ENCODE results near the gene DNAJC17. TPM values are rescaled to one million over a fixed set of nuclear protein-coding genes. Genes with fewer than 3 reads are reported as not detected.

The DNAJC17 gene
- total and polyA plus RNA-seq, 2 of the 13 experiments (the other 11 are each of a cell fraction or from before 2014, with no cell fraction given) = 22.2 to 26.5 TPM

DNA sequence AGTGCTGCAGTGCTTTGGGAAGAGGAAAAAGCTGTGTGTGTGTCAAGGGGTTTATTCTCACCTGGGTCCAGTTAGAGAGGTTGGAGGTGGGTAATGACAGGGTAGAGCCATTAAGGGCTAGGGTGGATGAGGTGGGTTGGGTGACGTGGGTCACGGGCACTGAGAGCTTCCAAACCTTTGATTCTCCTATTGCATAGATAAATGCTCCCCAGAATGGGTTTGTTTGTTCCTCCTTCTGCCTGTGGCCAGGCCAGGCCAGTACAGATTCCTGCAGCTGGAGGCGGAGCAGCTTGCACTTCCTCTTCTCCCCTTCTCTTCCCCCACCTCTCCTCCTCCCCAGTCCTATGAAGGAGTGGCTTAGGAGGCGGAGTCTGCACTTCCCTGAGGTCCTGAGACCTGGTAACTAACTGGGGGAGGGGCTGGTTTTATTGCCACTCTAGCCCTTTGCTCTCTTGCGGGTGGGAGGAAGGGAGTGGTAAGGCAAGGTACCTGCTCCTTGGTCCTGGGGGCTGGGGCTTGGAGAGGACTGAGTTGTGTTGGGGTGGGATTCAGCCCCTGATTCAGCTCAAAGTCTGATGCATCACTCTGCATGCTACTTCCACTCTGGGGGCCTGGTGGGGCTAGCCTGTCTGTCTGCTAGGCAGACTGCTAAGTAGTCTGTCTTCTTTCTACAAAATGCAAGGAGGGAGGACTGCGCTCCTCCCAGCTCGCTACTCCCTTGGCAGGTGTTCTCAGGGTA lies 40.1 kb upstream of the DNAJC17 start (continued):
- TF ChIP-seq ZNF580 (CRISPR knock-in tag; IDR thresholded peaks at IDR 0.05; ENCODE audit: borderline replicate concordance, low read depth) (no peak), ZNF720 (CRISPR knock-in tag; IDR thresholded peaks at IDR 0.05) (no peak), REST (IDR thresholded peaks at IDR 0.05; ENCODE audit: borderline replicate concordance in 1 of 2, low read depth in 1 of 2, low read length in 2 of 2) (no peak), ZFP36L1 (CRISPR knock-in tag; IDR thresholded peaks at IDR 0.05) (no peak), ZNF703 (CRISPR knock-in tag; IDR thresholded peaks at IDR 0.05; ENCODE audit: borderline replicate concordance) (no peak), SNAPC2 (CRISPR knock-in tag; IDR thresholded peaks at IDR 0.05) (no peak), NR2F6 (IDR thresholded peaks at IDR 0.05) (no peak), NR2F6 (CRISPR knock-in tag; IDR thresholded peaks at IDR 0.05) (no peak), ZNF121 (CRISPR knock-in tag; IDR thresholded peaks at IDR 0.05) (peak; percentile 90), SETDB1 (CRISPR knock-in tag; IDR thresholded peaks at IDR 0.05; ENCODE audit: borderline replicate concordance) (no peak), ZNF235 (CRISPR knock-in tag; IDR thresholded peaks at IDR 0.05; ENCODE audit: borderline replicate concordance) (no peak), ZBTB20 (CRISPR knock-in tag; IDR thresholded peaks at IDR 0.05; ENCODE audit: borderline replicate concordance, low read depth) (no peak), ZNF281 (CRISPR knock-in tag; IDR thresholded peaks at IDR 0.05; ENCODE audit: borderline replicate concordance) (peak; percentile 74; the same call in 1 of the 2 replicates), POLR2G (IDR thresholded peaks at IDR 0.05; ENCODE audit: low read depth, low read length) (no peak), ZNF598 (CRISPR knock-in tag; IDR thresholded peaks at IDR 0.05; ENCODE audit: borderline replicate concordance) (no peak)
- TF ChIP-seq, protein P1, sequence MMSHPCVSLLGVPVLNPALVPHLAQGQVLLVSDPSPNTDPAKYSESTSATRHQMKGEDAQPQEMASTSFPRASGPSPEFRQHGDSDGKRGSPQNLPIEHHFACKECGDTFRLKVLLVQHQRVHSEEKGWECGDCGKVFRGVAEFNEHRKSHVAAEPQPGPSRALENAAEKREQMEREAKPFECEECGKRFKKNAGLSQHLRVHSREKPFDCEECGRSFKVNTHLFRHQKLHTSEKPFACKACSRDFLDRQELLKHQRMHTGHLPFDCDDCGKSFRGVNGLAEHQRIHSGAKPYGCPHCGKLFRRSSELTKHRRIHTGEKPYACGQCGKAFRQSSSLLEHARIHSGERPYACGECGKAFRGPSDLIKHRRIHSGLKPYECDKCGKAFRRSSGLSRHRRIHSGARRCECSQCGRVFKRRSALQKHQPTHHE (CRISPR knock-in tag; IDR thresholded peaks at IDR 0.05; ENCODE audit: borderline replicate concordance) = no peak
- TF ChIP-seq, protein P2, sequence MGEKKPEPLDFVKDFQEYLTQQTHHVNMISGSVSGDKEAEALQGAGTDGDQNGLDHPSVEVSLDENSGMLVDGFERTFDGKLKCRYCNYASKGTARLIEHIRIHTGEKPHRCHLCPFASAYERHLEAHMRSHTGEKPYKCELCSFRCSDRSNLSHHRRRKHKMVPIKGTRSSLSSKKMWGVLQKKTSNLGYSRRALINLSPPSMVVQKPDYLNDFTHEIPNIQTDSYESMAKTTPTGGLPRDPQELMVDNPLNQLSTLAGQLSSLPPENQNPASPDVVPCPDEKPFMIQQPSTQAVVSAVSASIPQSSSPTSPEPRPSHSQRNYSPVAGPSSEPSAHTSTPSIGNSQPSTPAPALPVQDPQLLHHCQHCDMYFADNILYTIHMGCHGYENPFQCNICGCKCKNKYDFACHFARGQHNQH (CRISPR knock-in tag; IDR thresholded peaks at IDR 0.05) = no peak
- TF ChIP-seq, protein P3, sequence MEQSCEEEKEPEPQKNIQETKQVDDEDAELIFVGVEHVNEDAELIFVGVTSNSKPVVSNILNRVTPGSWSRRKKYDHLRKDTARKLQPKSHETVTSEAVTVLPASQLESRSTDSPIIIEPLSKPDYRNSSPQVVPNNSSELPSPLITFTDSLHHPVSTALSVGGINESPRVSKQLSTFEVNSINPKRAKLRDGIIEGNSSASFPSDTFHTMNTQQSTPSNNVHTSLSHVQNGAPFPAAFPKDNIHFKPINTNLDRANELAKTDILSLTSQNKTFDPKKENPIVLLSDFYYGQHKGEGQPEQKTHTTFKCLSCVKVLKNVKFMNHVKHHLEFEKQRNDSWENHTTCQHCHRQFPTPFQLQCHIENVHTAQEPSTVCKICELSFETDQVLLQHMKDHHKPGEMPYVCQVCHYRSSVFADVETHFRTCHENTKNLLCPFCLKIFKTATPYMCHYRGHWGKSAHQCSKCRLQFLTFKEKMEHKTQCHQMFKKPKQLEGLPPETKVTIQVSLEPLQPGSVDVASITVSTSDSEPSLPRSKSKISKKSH (CRISPR knock-in tag; IDR thresholded peaks at IDR 0.05; ENCODE audit: borderline replicate concordance) = no peak

All from HepG2 (cell line).